H1 (cell line): ENCODE data around the gene PRMT2. TPM values are rescaled to one million over a fixed set of nuclear protein-coding genes. Genes with fewer than 3 reads are reported as not detected.

Experiments used
- CTCF ChIA-PET: fragments of 300-600 bp; sonication (Branson Sonifier 250); formaldehyde crosslinking; loops from one replicate; lab custom pipeline; 2021; ENCODE audit not compliant: partially characterized antibody; lab: Charles Lee
- POLR2A ChIA-PET: fragments of 300-600 bp; sonication (Branson Sonifier 250); formaldehyde crosslinking; loops from one replicate; lab custom pipeline; 2021; ENCODE audit warnings: inconsistent platforms; ENCODE audit not compliant: partially characterized antibody; lab: Charles Lee
- DNase-seq, 2 experiments: peaks; one replicate each; pipeline versions ENCODE4 v3.0.0 to v3.0.0-alpha.2; 2010 to 2022; ENCODE audit warnings: low spot score in 2 of 2, low read depth in 1 of 2, mixed read lengths in 1 of 2
- FAIRE-seq: peaks from 2 replicates; lab custom pipeline; 2011; peaks lifted over from hg19 to GRCh38; lab: Jason Lieb, UNC
- H2AFZ ChIP-seq: 2 replicates; pipeline ENCODE4 v1.8.1; 2012; ENCODE audit warnings: low read length, inconsistent platforms
- H2AK5ac ChIP-seq: 2 replicates; pipeline ENCODE4 v1.6.1; 2013; ENCODE audit warnings: low read depth, low read length
- H2BK120ac ChIP-seq: replicated peaks from 2 replicates; pipeline ENCODE3; 2013; ENCODE audit warnings: low read depth, low read length, inconsistent platforms
- H2BK12ac ChIP-seq: 2 replicates; pipeline ENCODE4 v1.6.1; 2013; ENCODE audit warnings: low read depth, low read length
- H2BK15ac ChIP-seq: 2 replicates; pipeline ENCODE4 v1.6.1; 2013; ENCODE audit warnings: low read length
- H2BK20ac ChIP-seq: 2 replicates; pipeline ENCODE4 v1.6.1; 2013; ENCODE audit warnings: low read length
- H2BK5ac ChIP-seq: 2 replicates; pipeline ENCODE4 v1.6.1; 2013; ENCODE audit warnings: low read depth, low read length
- H3K14ac ChIP-seq: 2 replicates; pipeline ENCODE4 v1.6.1; 2013; ENCODE audit warnings: inconsistent platforms; ENCODE audit not compliant: insufficient read length
- H3K18ac ChIP-seq: 2 replicates; pipeline ENCODE4 v1.6.1; 2013; ENCODE audit warnings: low read length; ENCODE audit errors: extremely low read depth
- H3K23ac ChIP-seq: 2 replicates; pipeline ENCODE4 v1.6.1; 2013; ENCODE audit warnings: inconsistent platforms; ENCODE audit not compliant: insufficient read length
- H3K23me2 ChIP-seq: 2 replicates; pipeline ENCODE4 v1.6.1; 2013; ENCODE audit warnings: low read depth, low read length
- H3K27ac ChIP-seq: 2 replicates; pipeline ENCODE4 v1.6.1; 2011; ENCODE audit warnings: low read depth, low read length, inconsistent platforms
- H3K27me3 ChIP-seq, 4 experiments: replicated peaks in 1 of 4; 1 replicate in 1 of 4; 2 replicates in 3 of 4; pipeline versions ENCODE4 v1.6.1 to v1.8.1; 2011 to 2013; ENCODE audit warnings: low read length in 3 of 4, mild to moderate bottlenecking in 3 of 4, inconsistent platforms in 2 of 4, mixed read lengths in 2 of 4, moderate library complexity in 1 of 4; ENCODE audit not compliant: control insufficient read depth in 3 of 4, insufficient read depth in 3 of 4; ENCODE audit errors: extremely low read depth in 1 of 4
- H3K36me3 ChIP-seq, 4 experiments: 2 replicates each; pipeline versions ENCODE4 v1.6.1 to v1.8.1; 2011 to 2013; ENCODE audit warnings: mild to moderate bottlenecking in 4 of 4, low read length in 3 of 4, moderate library complexity in 2 of 4, control low read depth in 1 of 4, inconsistent platforms in 1 of 4; ENCODE audit not compliant: insufficient read depth in 4 of 4, control insufficient read depth in 2 of 4
- H3K4ac ChIP-seq: replicated peaks from 2 replicates; pipeline ENCODE3; 2013; ENCODE audit warnings: low read length, low read depth, mixed read lengths, inconsistent platforms; ENCODE audit not compliant: insufficient read length
- H3K4me1 ChIP-seq, 4 experiments: replicated peaks in 1 of 4; 1 replicate in 1 of 4; 2 replicates in 3 of 4; pipeline versions ENCODE4 v1.6.1 to v1.8.1; 2011 to 2013; ENCODE audit warnings: low read length in 3 of 4, inconsistent platforms in 2 of 4, mixed read lengths in 1 of 4; ENCODE audit not compliant: insufficient read depth in 4 of 4, control insufficient read depth in 3 of 4
- H3K4me2 ChIP-seq, 2 experiments: 2 replicates each; pipeline versions ENCODE4 v1.6.1 to v1.8.1; 2011 to 2013; ENCODE audit warnings: low read depth in 2 of 2, low read length in 2 of 2, control low read depth in 1 of 2, inconsistent platforms in 1 of 2, mild to moderate bottlenecking in 1 of 2; ENCODE audit not compliant: insufficient read depth in 1 of 2
- H3K4me3 ChIP-seq, 4 experiments: fragments of 200-600, 300-600 bp in 1 of 4; sonication (generic), shearing (Covaris generic), sonication (Bioruptor Twin) in 1 of 4; 2 replicates each; pipeline versions ENCODE4 v1.5.1 to v1.8.1; 2011 to 2016; ENCODE audit warnings: low read length in 4 of 4, low read depth in 3 of 4, control low read depth in 2 of 4, inconsistent platforms in 2 of 4, mild to moderate bottlenecking in 2 of 4, mixed read lengths in 1 of 4, moderate library complexity in 1 of 4; ENCODE audit not compliant: insufficient read depth in 2 of 4; ENCODE audit errors: extremely low read depth in 1 of 4
- H3K56ac ChIP-seq: replicated peaks from 2 replicates; pipeline ENCODE3; 2013; ENCODE audit warnings: low read depth, mild to moderate bottlenecking, mixed read lengths, low read length, inconsistent platforms; ENCODE audit not compliant: insufficient read length
- H3K79me1 ChIP-seq: 2 replicates; pipeline ENCODE4 v1.6.1; 2013; ENCODE audit warnings: low read depth, low read length, control low read depth
- H3K79me2 ChIP-seq, 2 experiments: 2 replicates each; pipeline versions ENCODE4 v1.6.1 to v1.8.1; 2012 to 2013; ENCODE audit warnings: low read length in 2 of 2, mild to moderate bottlenecking in 2 of 2, inconsistent platforms in 1 of 2; ENCODE audit not compliant: insufficient read depth in 2 of 2, control insufficient read depth in 1 of 2
- H3K9ac ChIP-seq, 4 experiments: replicated peaks in 1 of 4; 1 replicate in 1 of 4; 2 replicates in 3 of 4; pipeline versions ENCODE4 v1.6.1 to v1.8.1; 2011 to 2013; ENCODE audit warnings: low read depth in 3 of 4, low read length in 3 of 4, control low read depth in 2 of 4, mild to moderate bottlenecking in 2 of 4, moderate library complexity in 2 of 4, inconsistent platforms in 1 of 4; ENCODE audit errors: extremely low read depth in 1 of 4
- H3K9me3 ChIP-seq, 2 experiments: 2 replicates each; pipeline versions ENCODE4 v1.6.1 to v1.8.1; 2012 to 2013; ENCODE audit warnings: mild to moderate bottlenecking in 2 of 2, moderate library complexity in 2 of 2, control low read depth in 1 of 2, inconsistent platforms in 1 of 2, low read depth in 1 of 2, low read length in 1 of 2, mixed read lengths in 1 of 2; ENCODE audit not compliant: insufficient read depth in 2 of 2
- H4K20me1 ChIP-seq, 2 experiments: replicated peaks in 1 of 2; 2 replicates each; pipeline versions ENCODE3 to v1.8.1; 2011 to 2013; ENCODE audit warnings: inconsistent platforms in 2 of 2, low read length in 2 of 2, mild to moderate bottlenecking in 1 of 2; ENCODE audit not compliant: insufficient read depth in 2 of 2, control insufficient read depth in 1 of 2
- H4K5ac ChIP-seq: 2 replicates; pipeline ENCODE4 v1.6.1; 2013; ENCODE audit warnings: low read length, low read depth, mixed read lengths, inconsistent platforms; ENCODE audit not compliant: insufficient read length
- H4K8ac ChIP-seq: 2 replicates; pipeline ENCODE4 v1.8.0; 2013; ENCODE audit warnings: mild to moderate bottlenecking, moderate library complexity, low read length, inconsistent platforms; ENCODE audit not compliant: insufficient read depth; ENCODE audit errors: extremely low read depth
- H4K91ac ChIP-seq: replicated peaks from 2 replicates; pipeline ENCODE3; 2013; ENCODE audit warnings: low read length, mixed read lengths, inconsistent platforms; ENCODE audit not compliant: insufficient read length
- CBX5 ChIP-seq: fragments of 300-800, 300-1000 bp; sonication (generic); IDR thresholded peaks from 2 replicates; pipeline ENCODE4 v1.7.1; 2016; ENCODE audit warnings: antibody characterized with exemption, low read length, low read depth
- TEAD4 ChIP-seq: IDR thresholded peaks from 2 replicates; pipeline ENCODE4 v1.6.1; 2012; ENCODE audit warnings: low read depth, low read length, inconsistent platforms, mixed read lengths
- WGBS, 2 experiments: shearing (Covaris generic) in 1 of 2; methylation state at CpG; one replicate each; pipeline versions ENCODE4 v1.1.6 to v1.1.7; 2013 to 2015; ENCODE audit warnings: low lambda C conversion rate in 2 of 2, mixed read lengths in 2 of 2, inconsistent platforms in 1 of 2, low coverage in 1 of 2, missing lambda C conversion rate in 1 of 2; ENCODE audit not compliant: insufficient replicate concordance in 2 of 2, insufficient coverage in 1 of 2, insufficient read length in 1 of 2; ENCODE audit errors: extremely low coverage in 1 of 2, missing lambda C conversion rate in 1 of 2; 5-methylcytosine and 5-hydroxymethylcytosine counted together
- polyA plus RNA-seq, 7 experiments: library from polyadenylated mRNA; depleted of rRNA in 3 of 7; stranded (reverse) in 5 of 7; unstranded in 2 of 7; fragments of >200 nt in 5 of 7; fragments of 200-250 nt in 2 of 7; gene quantifications; 1 replicate in 5 of 7; 2 replicates in 1 of 7; 4 replicates in 1 of 7; pipeline versions ENCODE4 v1.2.1 to v1.2.3, GENCODE V29; 2011 to 2013; ENCODE audit warnings: missing spikeins in 2 of 7, mixed read lengths in 2 of 7
- total RNA-seq: library from RNA; stranded (reverse); fragmentation: NEBNext Ultra II Directional; extraction: Animal tissue kit (Norgen Biotek cat#: 25700); gene quantifications from 2 replicates; pipeline ENCODE4 v1.2.1, GENCODE V29; 2021

PRMT2 gene
- total and polyA plus RNA-seq, 2 of the 8 experiments (the other 6 are each of a cell fraction or from before 2014, with no cell fraction given) = 45.8 to 59.2 TPM

DNA sequence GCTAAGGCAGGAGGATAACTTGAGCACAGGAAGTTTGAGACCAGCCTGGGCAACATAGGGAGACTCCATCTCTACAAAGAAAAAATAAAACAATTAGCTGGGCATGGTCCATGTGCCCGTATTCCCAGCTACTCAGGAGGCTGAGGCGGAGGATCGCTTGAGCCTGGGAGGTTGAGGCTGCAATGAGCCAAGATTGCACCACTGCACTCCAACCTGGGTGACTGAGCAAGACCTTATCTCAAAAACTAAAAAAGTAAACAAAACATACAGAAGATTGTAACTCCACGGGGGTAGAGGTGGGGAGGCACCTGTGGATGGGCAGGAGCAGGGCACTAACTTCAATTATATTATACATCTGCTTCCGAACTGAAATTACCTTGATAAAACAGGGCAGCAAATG lies 35.2 kb upstream of the PRMT2 start:
- peaks cover 2 to 8% (median 3%) of the 10 kb centered on the region in 4 experiments; a peak in 4 of 7 replicates for H3K4me1 ChIP-seq
- no peak overlapping the region for H2BK15ac ChIP-seq
- CTCF ChIA-PET = no interaction called here
- H3K9me3 ChIP-seq = no peaks in the 10 kb centered on the region
- H3K14ac ChIP-seq = no peak overlapping the region
- no peak overlapping the region for H3K27ac ChIP-seq
- no peak overlapping the region for H2AFZ ChIP-seq
- H4K8ac ChIP-seq = no peak overlapping the region
- no peak overlapping the region for H4K5ac ChIP-seq
- no peaks in the 10 kb centered on the region for H3K36me3 ChIP-seq
- H3K79me2 ChIP-seq = no peaks in the 10 kb centered on the region
- H2BK20ac ChIP-seq = no peak overlapping the region
- no peak overlapping the region for H3K23ac ChIP-seq
- WGBS, 2 experiments = 89% methylated on average over 5 of the region's 5 CpGs; no CpG with 5 or more reads in 1 of the 2 experiments
- no peak overlapping the region for H2AK5ac ChIP-seq
- H3K27me3 ChIP-seq = no peaks in the 10 kb centered on the region
- no peak overlapping the region for H2BK12ac ChIP-seq
- no peaks in the 10 kb centered on the region for H4K20me1 ChIP-seq
- H3K9ac ChIP-seq = no peak overlapping the region
- no peak overlapping the region for H3K56ac ChIP-seq
- H3K79me1 ChIP-seq = no peaks in the 10 kb centered on the region
- H3K23me2 ChIP-seq = no peaks in the 10 kb centered on the region
- H2BK5ac ChIP-seq = no peak overlapping the region
- DNase-seq = no peak
- no peak overlapping the region for H3K18ac ChIP-seq
- no peak overlapping the region for H3K4me2 ChIP-seq
- POLR2A ChIA-PET = no interaction called here
- no peak for FAIRE-seq
- no peak overlapping the region for H3K4ac ChIP-seq
- no peak overlapping the region for H3K4me3 ChIP-seq
- H4K91ac ChIP-seq = no peak overlapping the region
- H2BK120ac ChIP-seq = no peak overlapping the region
- TF ChIP-seq TEAD4 (no peak), CBX5 (no peak)
